H1 (cell line): ENCODE measurements around the gene ABCC4. TPM values are rescaled to one million over a fixed set of nuclear protein-coding genes. Genes with fewer than 3 reads are reported as not detected.

Source experiments
- CTCF ChIA-PET: fragments of 300-600 bp; sonication (Branson Sonifier 250); formaldehyde crosslinking; loops from one replicate; lab custom pipeline; 2021; ENCODE audit not compliant: partially characterized antibody; lab: Charles Lee
- POLR2A ChIA-PET: fragments of 300-600 bp; sonication (Branson Sonifier 250); formaldehyde crosslinking; loops from one replicate; lab custom pipeline; 2021; ENCODE audit warnings: inconsistent platforms; ENCODE audit not compliant: partially characterized antibody; lab: Charles Lee
- DNase-seq, 2 experiments: peaks; one replicate each; pipeline versions ENCODE4 v3.0.0 to v3.0.0-alpha.2; 2010 to 2022; ENCODE audit warnings: low spot score in 2 of 2, low read depth in 1 of 2, mixed read lengths in 1 of 2
- FAIRE-seq: peaks from 2 replicates; lab custom pipeline; 2011; peaks lifted over from hg19 to GRCh38; lab: Jason Lieb, UNC
- H2AFZ ChIP-seq: 2 replicates; pipeline ENCODE4 v1.8.1; 2012; ENCODE audit warnings: low read length, inconsistent platforms
- H2AK5ac ChIP-seq: 2 replicates; pipeline ENCODE4 v1.6.1; 2013; ENCODE audit warnings: low read depth, low read length
- H2BK120ac ChIP-seq: replicated peaks from 2 replicates; pipeline ENCODE3; 2013; ENCODE audit warnings: low read depth, low read length, inconsistent platforms
- H2BK12ac ChIP-seq: 2 replicates; pipeline ENCODE4 v1.6.1; 2013; ENCODE audit warnings: low read depth, low read length
- H2BK15ac ChIP-seq: 2 replicates; pipeline ENCODE4 v1.6.1; 2013; ENCODE audit warnings: low read length
- H2BK20ac ChIP-seq: 2 replicates; pipeline ENCODE4 v1.6.1; 2013; ENCODE audit warnings: low read length
- H2BK5ac ChIP-seq: 2 replicates; pipeline ENCODE4 v1.6.1; 2013; ENCODE audit warnings: low read depth, low read length
- H3K14ac ChIP-seq: 2 replicates; pipeline ENCODE4 v1.6.1; 2013; ENCODE audit warnings: inconsistent platforms; ENCODE audit not compliant: insufficient read length
- H3K18ac ChIP-seq: 2 replicates; pipeline ENCODE4 v1.6.1; 2013; ENCODE audit warnings: low read length; ENCODE audit errors: extremely low read depth
- H3K23ac ChIP-seq: 2 replicates; pipeline ENCODE4 v1.6.1; 2013; ENCODE audit warnings: inconsistent platforms; ENCODE audit not compliant: insufficient read length
- H3K23me2 ChIP-seq: 2 replicates; pipeline ENCODE4 v1.6.1; 2013; ENCODE audit warnings: low read depth, low read length
- H3K27ac ChIP-seq: 2 replicates; pipeline ENCODE4 v1.6.1; 2011; ENCODE audit warnings: low read depth, low read length, inconsistent platforms
- H3K27me3 ChIP-seq, 4 experiments: replicated peaks in 1 of 4; 1 replicate in 1 of 4; 2 replicates in 3 of 4; pipeline versions ENCODE4 v1.6.1 to v1.8.1; 2011 to 2013; ENCODE audit warnings: low read length in 3 of 4, mild to moderate bottlenecking in 3 of 4, inconsistent platforms in 2 of 4, mixed read lengths in 2 of 4, moderate library complexity in 1 of 4; ENCODE audit not compliant: control insufficient read depth in 3 of 4, insufficient read depth in 3 of 4; ENCODE audit errors: extremely low read depth in 1 of 4
- H3K36me3 ChIP-seq, 4 experiments: 2 replicates each; pipeline versions ENCODE4 v1.6.1 to v1.8.1; 2011 to 2013; ENCODE audit warnings: mild to moderate bottlenecking in 4 of 4, low read length in 3 of 4, moderate library complexity in 2 of 4, control low read depth in 1 of 4, inconsistent platforms in 1 of 4; ENCODE audit not compliant: insufficient read depth in 4 of 4, control insufficient read depth in 2 of 4
- H3K4ac ChIP-seq: replicated peaks from 2 replicates; pipeline ENCODE3; 2013; ENCODE audit warnings: low read length, low read depth, mixed read lengths, inconsistent platforms; ENCODE audit not compliant: insufficient read length
- H3K4me1 ChIP-seq, 4 experiments: replicated peaks in 1 of 4; 1 replicate in 1 of 4; 2 replicates in 3 of 4; pipeline versions ENCODE4 v1.6.1 to v1.8.1; 2011 to 2013; ENCODE audit warnings: low read length in 3 of 4, inconsistent platforms in 2 of 4, mixed read lengths in 1 of 4; ENCODE audit not compliant: insufficient read depth in 4 of 4, control insufficient read depth in 3 of 4
- H3K4me2 ChIP-seq, 2 experiments: 2 replicates each; pipeline versions ENCODE4 v1.6.1 to v1.8.1; 2011 to 2013; ENCODE audit warnings: low read depth in 2 of 2, low read length in 2 of 2, control low read depth in 1 of 2, inconsistent platforms in 1 of 2, mild to moderate bottlenecking in 1 of 2; ENCODE audit not compliant: insufficient read depth in 1 of 2
- H3K4me3 ChIP-seq, 4 experiments: fragments of 200-600, 300-600 bp in 1 of 4; sonication (generic), shearing (Covaris generic), sonication (Bioruptor Twin) in 1 of 4; 2 replicates each; pipeline versions ENCODE4 v1.5.1 to v1.8.1; 2011 to 2016; ENCODE audit warnings: low read length in 4 of 4, low read depth in 3 of 4, control low read depth in 2 of 4, inconsistent platforms in 2 of 4, mild to moderate bottlenecking in 2 of 4, mixed read lengths in 1 of 4, moderate library complexity in 1 of 4; ENCODE audit not compliant: insufficient read depth in 2 of 4; ENCODE audit errors: extremely low read depth in 1 of 4
- H3K56ac ChIP-seq: replicated peaks from 2 replicates; pipeline ENCODE3; 2013; ENCODE audit warnings: low read depth, mild to moderate bottlenecking, mixed read lengths, low read length, inconsistent platforms; ENCODE audit not compliant: insufficient read length
- H3K79me1 ChIP-seq: 2 replicates; pipeline ENCODE4 v1.6.1; 2013; ENCODE audit warnings: low read depth, low read length, control low read depth
- H3K79me2 ChIP-seq, 2 experiments: 2 replicates each; pipeline versions ENCODE4 v1.6.1 to v1.8.1; 2012 to 2013; ENCODE audit warnings: low read length in 2 of 2, mild to moderate bottlenecking in 2 of 2, inconsistent platforms in 1 of 2; ENCODE audit not compliant: insufficient read depth in 2 of 2, control insufficient read depth in 1 of 2
- H3K9ac ChIP-seq, 4 experiments: replicated peaks in 1 of 4; 1 replicate in 1 of 4; 2 replicates in 3 of 4; pipeline versions ENCODE4 v1.6.1 to v1.8.1; 2011 to 2013; ENCODE audit warnings: low read depth in 3 of 4, low read length in 3 of 4, control low read depth in 2 of 4, mild to moderate bottlenecking in 2 of 4, moderate library complexity in 2 of 4, inconsistent platforms in 1 of 4; ENCODE audit errors: extremely low read depth in 1 of 4
- H3K9me3 ChIP-seq, 2 experiments: 2 replicates each; pipeline versions ENCODE4 v1.6.1 to v1.8.1; 2012 to 2013; ENCODE audit warnings: mild to moderate bottlenecking in 2 of 2, moderate library complexity in 2 of 2, control low read depth in 1 of 2, inconsistent platforms in 1 of 2, low read depth in 1 of 2, low read length in 1 of 2, mixed read lengths in 1 of 2; ENCODE audit not compliant: insufficient read depth in 2 of 2
- H4K20me1 ChIP-seq, 2 experiments: replicated peaks in 1 of 2; 2 replicates each; pipeline versions ENCODE3 to v1.8.1; 2011 to 2013; ENCODE audit warnings: inconsistent platforms in 2 of 2, low read length in 2 of 2, mild to moderate bottlenecking in 1 of 2; ENCODE audit not compliant: insufficient read depth in 2 of 2, control insufficient read depth in 1 of 2
- H4K5ac ChIP-seq: 2 replicates; pipeline ENCODE4 v1.6.1; 2013; ENCODE audit warnings: low read length, low read depth, mixed read lengths, inconsistent platforms; ENCODE audit not compliant: insufficient read length
- H4K8ac ChIP-seq: 2 replicates; pipeline ENCODE4 v1.8.0; 2013; ENCODE audit warnings: mild to moderate bottlenecking, moderate library complexity, low read length, inconsistent platforms; ENCODE audit not compliant: insufficient read depth; ENCODE audit errors: extremely low read depth
- H4K91ac ChIP-seq: replicated peaks from 2 replicates; pipeline ENCODE3; 2013; ENCODE audit warnings: low read length, mixed read lengths, inconsistent platforms; ENCODE audit not compliant: insufficient read length
- CBX5 ChIP-seq: fragments of 300-800, 300-1000 bp; sonication (generic); IDR thresholded peaks from 2 replicates; pipeline ENCODE4 v1.7.1; 2016; ENCODE audit warnings: antibody characterized with exemption, low read length, low read depth
- CTBP2 ChIP-seq: IDR thresholded peaks from 2 replicates; pipeline ENCODE4 v1.7.0; 2011; ENCODE audit warnings: borderline replicate concordance, mild to moderate bottlenecking, moderate library complexity, mixed read lengths, low read length; ENCODE audit not compliant: insufficient read depth, insufficient read length
- MAX ChIP-seq: IDR thresholded peaks from 2 replicates; pipeline ENCODE4 v1.6.1; 2012; ENCODE audit warnings: inconsistent platforms
- PHF8 ChIP-seq: fragments of 200-600 bp; sonication (generic); conservative IDR thresholded peaks from 2 replicates; pipeline ENCODE4 v1.7.1; 2012; ENCODE audit warnings: low read depth, mild to moderate bottlenecking, inconsistent platforms, low read length, moderate library complexity
- POU5F1 ChIP-seq: IDR thresholded peaks from 2 replicates; pipeline ENCODE4 v1.6.1; 2011; ENCODE audit warnings: low read depth, mild to moderate bottlenecking, low read length, moderate library complexity
- TBP ChIP-seq: IDR thresholded peaks from 2 replicates; pipeline ENCODE4 v1.6.1; 2011; ENCODE audit warnings: low read depth, low read length, improper control_type of control experiment
- WGBS, 2 experiments: shearing (Covaris generic) in 1 of 2; methylation state at CpG; one replicate each; pipeline versions ENCODE4 v1.1.6 to v1.1.7; 2013 to 2015; ENCODE audit warnings: low lambda C conversion rate in 2 of 2, mixed read lengths in 2 of 2, inconsistent platforms in 1 of 2, low coverage in 1 of 2, missing lambda C conversion rate in 1 of 2; ENCODE audit not compliant: insufficient replicate concordance in 2 of 2, insufficient coverage in 1 of 2, insufficient read length in 1 of 2; ENCODE audit errors: extremely low coverage in 1 of 2, missing lambda C conversion rate in 1 of 2; 5-methylcytosine and 5-hydroxymethylcytosine counted together
- polyA plus RNA-seq, 7 experiments: library from polyadenylated mRNA; depleted of rRNA in 3 of 7; stranded (reverse) in 5 of 7; unstranded in 2 of 7; fragments of >200 nt in 5 of 7; fragments of 200-250 nt in 2 of 7; gene quantifications; 1 replicate in 5 of 7; 2 replicates in 1 of 7; 4 replicates in 1 of 7; pipeline versions ENCODE4 v1.2.1 to v1.2.3, GENCODE V29; 2011 to 2013; ENCODE audit warnings: missing spikeins in 2 of 7, mixed read lengths in 2 of 7
- total RNA-seq: library from RNA; stranded (reverse); fragmentation: NEBNext Ultra II Directional; extraction: Animal tissue kit (Norgen Biotek cat#: 25700); gene quantifications from 2 replicates; pipeline ENCODE4 v1.2.1, GENCODE V29; 2021

The ABCC4 gene
- total and polyA plus RNA-seq, 2 of the 8 experiments (the other 6 are each of a cell fraction or from before 2014, with no cell fraction given), result 4.0 to 14.1 TPM

- no peak overlapping the region for H3K9ac ChIP-seq
- H2AFZ ChIP-seq, result no peak overlapping the region
- H3K36me3 ChIP-seq, result no peaks in the 10 kb centered on the region
- H3K79me1 ChIP-seq, result no peaks in the 10 kb centered on the region; the same call in 1 of the 2 replicates
- H3K23me2 ChIP-seq, result no peaks in the 10 kb centered on the region
- no peak overlapping the region for H2BK12ac ChIP-seq
- no peak overlapping the region for H3K23ac ChIP-seq
- no peak for TF ChIP-seq POU5F1
- TF ChIP-seq CBX5, result no peak
- TF ChIP-seq CTBP2, result no peak
- TF ChIP-seq PHF8, result no peak
- TF ChIP-seq TBP, result no peak
- TF ChIP-seq MAX, result no peak
- FAIRE-seq (no peak), DNase-seq (no peak)
- H3K27ac ChIP-seq, result no peak overlapping the region
- CTCF ChIA-PET, result no interaction called here
- no peak overlapping the region for H3K56ac ChIP-seq
- H4K91ac ChIP-seq, result no peak overlapping the region
- WGBS, 2 experiments, result 83% methylated on average over 5 of the region's 5 CpGs; no CpG with 5 or more reads in 1 of the 2 experiments
- H4K5ac ChIP-seq, result no peak overlapping the region
- H3K14ac ChIP-seq, result no peak overlapping the region
- H3K27me3 ChIP-seq, result no peaks in the 10 kb centered on the region
- no peak overlapping the region for H3K4me3 ChIP-seq
- H4K8ac ChIP-seq, result no peak overlapping the region
- no peak overlapping the region for H2BK20ac ChIP-seq
- no peaks in the 10 kb centered on the region for H4K20me1 ChIP-seq
- H3K18ac ChIP-seq, result no peak overlapping the region
- H2AK5ac ChIP-seq, result no peak overlapping the region
- no peaks in the 10 kb centered on the region for H3K79me2 ChIP-seq
- POLR2A ChIA-PET, result no interaction called here
- H2BK15ac ChIP-seq, result no peak overlapping the region
- no peak overlapping the region for H3K4me2 ChIP-seq
- H2BK5ac ChIP-seq, result no peak overlapping the region
- no peak overlapping the region for H2BK120ac ChIP-seq
- H3K4me1 ChIP-seq, result no peaks in the 10 kb centered on the region
- H3K4ac ChIP-seq, result no peak overlapping the region
- H3K9me3 ChIP-seq, result no peaks in the 10 kb centered on the region
Measured at GRCh38 chr13:95251641-95252040, 49.6 kb downstream of the ABCC4 start.
